GM12801 (cell line): ENCODE measurements around the gene GRID1.

Experiments
- CTCF ChIP-seq: IDR thresholded peaks from one replicate; pipeline ENCODE4 v1.5.1; 2011; ENCODE audit warnings: control low read depth; ENCODE audit not compliant: insufficient read length; ENCODE audit errors: extremely low read depth

Gene GRID1

GRCh38 chr10:86169506-86170254, 196.9 kb downstream of the GRID1 start:
- no peak for TF ChIP-seq CTCF

GRCh38 chr10:86169066-86169465, 197.5 kb downstream of the GRID1 start:
- TF ChIP-seq CTCF = no peak

GRCh38 chr10:86168256-86168655, 198.3 kb downstream of the GRID1 start:
- no peak for TF ChIP-seq CTCF

GRCh38 chr10:86167762-86168128, 198.8 kb downstream of the GRID1 start:
- TF ChIP-seq CTCF = no peak

- TF ChIP-seq CTCF = no peak
Measured at GRCh38 chr10:86167121-86167761, 199.4 kb downstream of the GRID1 start.

GRCh38 chr10:86165666-86166065, 200.9 kb downstream of the GRID1 start:
- no peak for TF ChIP-seq CTCF

GRCh38 chr10:86164960-86165630, 201.5 kb downstream of the GRID1 start:
- no peak for TF ChIP-seq CTCF
